Mammary epithelial cell (primary cell): ENCODE measurements around the gene TOX3.

Experiments
- EZH2 ChIP-seq: IDR thresholded peaks from 2 replicates; pipeline ENCODE4 v1.6.1; 2012; ENCODE audit warnings: low read length, inconsistent platforms, borderline replicate concordance
- TF ChIP-seq, protein P1 (sequence below), 2 donors: IDR thresholded peaks in 1 of 2; conservative IDR thresholded peaks in 1 of 2; 2 replicates each; pipeline ENCODE4 v1.5.1; 2011 to 2012; ENCODE audit warnings: inconsistent platforms in 2 of 2, low read length in 2 of 2, mild to moderate bottlenecking in 2 of 2, control low read depth in 1 of 2, low read depth in 1 of 2; ENCODE audit not compliant: insufficient read depth in 1 of 2; ENCODE audit errors: extremely low read depth in 1 of 2

DNA sequence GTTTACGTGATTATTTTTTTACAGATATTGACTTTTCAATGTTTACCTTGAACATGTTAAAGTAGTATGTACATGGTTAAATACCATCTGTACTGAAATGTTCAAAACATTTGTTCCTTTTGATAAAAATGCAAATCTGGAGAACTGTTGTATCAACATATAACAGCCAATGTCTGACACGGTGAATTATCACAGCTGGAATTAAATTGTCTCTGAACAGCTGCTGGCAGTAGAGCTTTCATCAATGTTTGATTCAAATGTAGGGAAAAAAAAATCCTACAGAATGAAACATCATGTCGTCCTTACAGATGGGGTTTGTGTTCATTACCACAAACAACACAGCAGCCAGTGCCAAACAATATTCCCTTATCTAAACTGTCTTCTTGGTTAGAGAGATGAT is 79.9 kb downstream of the TOX3 start:
- TF ChIP-seq, protein P1, sequence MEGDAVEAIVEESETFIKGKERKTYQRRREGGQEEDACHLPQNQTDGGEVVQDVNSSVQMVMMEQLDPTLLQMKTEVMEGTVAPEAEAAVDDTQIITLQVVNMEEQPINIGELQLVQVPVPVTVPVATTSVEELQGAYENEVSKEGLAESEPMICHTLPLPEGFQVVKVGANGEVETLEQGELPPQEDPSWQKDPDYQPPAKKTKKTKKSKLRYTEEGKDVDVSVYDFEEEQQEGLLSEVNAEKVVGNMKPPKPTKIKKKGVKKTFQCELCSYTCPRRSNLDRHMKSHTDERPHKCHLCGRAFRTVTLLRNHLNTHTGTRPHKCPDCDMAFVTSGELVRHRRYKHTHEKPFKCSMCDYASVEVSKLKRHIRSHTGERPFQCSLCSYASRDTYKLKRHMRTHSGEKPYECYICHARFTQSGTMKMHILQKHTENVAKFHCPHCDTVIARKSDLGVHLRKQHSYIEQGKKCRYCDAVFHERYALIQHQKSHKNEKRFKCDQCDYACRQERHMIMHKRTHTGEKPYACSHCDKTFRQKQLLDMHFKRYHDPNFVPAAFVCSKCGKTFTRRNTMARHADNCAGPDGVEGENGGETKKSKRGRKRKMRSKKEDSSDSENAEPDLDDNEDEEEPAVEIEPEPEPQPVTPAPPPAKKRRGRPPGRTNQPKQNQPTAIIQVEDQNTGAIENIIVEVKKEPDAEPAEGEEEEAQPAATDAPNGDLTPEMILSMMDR (conservative IDR thresholded peaks at IDR 0.05 in 1 of 2, IDR thresholded peaks at IDR 0.05 in 1 of 2; ENCODE audit: extremely low read depth in 1 of 2, insufficient read depth in 1 of 2, low read depth in 1 of 2, low read length in 2 of 2) = no peak
- TF ChIP-seq EZH2 = no peak
